HT1080 (cell line): ENCODE data around the gene NUDT14. TPM values are rescaled to one million over a fixed set of nuclear protein-coding genes. Genes with fewer than 3 reads are reported as not detected.
A peak's percentile ranks its signal among the peaks of the same experiment; 100 is the strongest.

Source experiments
- DNase-seq: peaks from one replicate; pipeline ENCODE4 v3.0.0-alpha.2; 2015; ENCODE audit warnings: low read depth
- total RNA-seq: library from RNA; depleted of rRNA; stranded (reverse); fragments of >200 nt; shearing (Covaris generic); gene quantifications from 2 replicates; pipeline ENCODE4 v1.2.3, GENCODE V29; 2014

The NUDT14 gene
- total RNA-seq, 1 experiment from 2014 or later, result 14.2 TPM

DNA sequence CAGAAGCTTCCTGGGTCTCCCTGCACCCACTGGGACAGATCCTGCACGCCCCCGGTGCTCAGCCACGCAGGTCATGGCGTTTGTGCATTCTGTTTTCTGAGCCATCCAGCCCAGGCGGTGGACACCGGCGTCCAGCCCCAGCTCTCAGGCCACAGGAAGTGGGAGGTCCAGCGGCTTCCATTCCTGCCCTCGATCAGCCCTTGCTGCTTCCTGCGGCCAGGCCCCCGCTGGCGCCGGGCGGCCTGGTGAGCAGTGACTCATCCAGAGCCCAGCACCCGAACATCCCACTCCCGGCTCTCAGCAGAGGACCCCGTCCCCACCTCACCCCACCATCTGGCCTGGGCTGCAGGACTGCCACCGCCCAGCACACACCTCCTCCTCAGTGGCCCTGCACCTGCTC lies 18.0 kb upstream of the NUDT14 start:
- peak; percentile 70 for DNase-seq

DNA sequence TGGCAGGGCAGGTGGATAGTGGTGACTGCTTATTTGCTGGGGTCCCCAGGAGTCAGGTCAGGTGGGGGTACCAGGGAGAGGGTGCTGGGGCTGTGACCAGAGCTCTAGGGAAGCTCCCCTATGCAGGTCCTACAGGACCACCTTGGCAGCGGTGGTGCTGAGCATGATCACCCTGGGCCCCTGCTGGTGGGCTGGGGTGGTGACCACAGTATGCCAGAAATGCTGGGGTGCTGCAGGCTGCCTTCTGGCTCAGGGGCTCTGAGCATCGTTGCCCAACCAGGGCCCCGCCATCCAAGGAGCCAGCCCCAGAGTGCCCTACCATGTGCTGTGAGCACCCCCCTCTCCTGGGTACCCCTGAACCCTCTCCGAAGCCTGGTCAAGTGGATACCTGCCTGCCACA lies 17.5 kb upstream of the NUDT14 start:
- no peak for DNase-seq

DNA sequence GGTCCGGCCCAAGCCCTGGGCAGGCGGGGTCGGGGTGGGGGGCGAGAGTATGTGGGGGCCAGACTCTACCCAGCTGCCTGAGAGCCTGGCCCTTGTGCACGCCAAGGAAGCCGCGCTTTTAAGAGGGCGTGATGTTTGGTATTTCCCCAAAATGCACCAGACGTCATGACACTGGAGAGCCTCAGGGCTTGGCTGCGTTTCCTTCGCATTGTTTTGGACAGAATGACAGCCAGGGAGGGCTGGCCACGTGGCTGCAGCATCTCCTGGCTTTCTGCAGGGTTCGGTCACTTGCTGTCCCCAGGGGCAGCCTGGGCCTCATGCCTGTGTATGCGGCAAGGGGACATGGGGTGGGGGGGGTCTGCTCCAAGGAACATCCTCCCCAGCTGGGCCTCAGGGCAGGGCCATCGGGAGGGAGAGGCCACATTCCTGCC lies 16.1 kb upstream of the NUDT14 start:
- no peak for DNase-seq

DNA sequence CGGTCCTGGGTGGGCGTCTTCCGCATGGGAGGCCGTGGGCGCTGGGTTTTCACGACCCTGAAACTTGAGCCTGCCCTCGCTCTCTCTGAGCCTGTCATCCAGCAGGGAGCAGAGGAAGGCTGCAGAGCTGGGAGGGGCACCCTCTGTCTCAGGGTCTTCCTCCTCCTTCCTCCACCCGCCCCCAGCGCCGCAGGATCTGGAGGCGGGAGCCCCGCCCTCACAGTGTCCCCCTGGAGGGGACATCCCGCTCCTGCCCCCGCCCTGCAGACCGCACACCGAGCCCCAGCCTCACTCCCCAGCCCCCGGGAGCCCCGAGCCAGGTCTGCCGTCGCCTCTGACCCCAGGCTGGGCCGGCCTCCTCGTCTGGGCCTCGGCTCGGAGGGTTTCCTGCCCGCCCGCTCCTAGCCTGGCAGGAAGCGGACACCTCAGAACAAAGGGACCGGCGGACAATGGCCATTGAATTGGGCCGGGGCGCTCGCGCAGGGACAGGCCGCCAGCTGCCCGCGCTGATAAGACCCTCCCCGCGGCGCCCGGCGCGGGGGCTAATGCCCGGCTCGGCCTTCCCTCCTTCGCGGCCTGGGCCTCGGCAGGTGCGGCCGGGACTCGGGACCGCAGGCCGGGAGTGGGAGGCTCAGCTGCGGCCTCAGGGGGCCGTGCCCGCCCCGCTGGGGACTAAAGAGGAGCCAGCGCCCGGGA lies 15.3 kb upstream of the NUDT14 start:
- no peak for DNase-seq

DNA sequence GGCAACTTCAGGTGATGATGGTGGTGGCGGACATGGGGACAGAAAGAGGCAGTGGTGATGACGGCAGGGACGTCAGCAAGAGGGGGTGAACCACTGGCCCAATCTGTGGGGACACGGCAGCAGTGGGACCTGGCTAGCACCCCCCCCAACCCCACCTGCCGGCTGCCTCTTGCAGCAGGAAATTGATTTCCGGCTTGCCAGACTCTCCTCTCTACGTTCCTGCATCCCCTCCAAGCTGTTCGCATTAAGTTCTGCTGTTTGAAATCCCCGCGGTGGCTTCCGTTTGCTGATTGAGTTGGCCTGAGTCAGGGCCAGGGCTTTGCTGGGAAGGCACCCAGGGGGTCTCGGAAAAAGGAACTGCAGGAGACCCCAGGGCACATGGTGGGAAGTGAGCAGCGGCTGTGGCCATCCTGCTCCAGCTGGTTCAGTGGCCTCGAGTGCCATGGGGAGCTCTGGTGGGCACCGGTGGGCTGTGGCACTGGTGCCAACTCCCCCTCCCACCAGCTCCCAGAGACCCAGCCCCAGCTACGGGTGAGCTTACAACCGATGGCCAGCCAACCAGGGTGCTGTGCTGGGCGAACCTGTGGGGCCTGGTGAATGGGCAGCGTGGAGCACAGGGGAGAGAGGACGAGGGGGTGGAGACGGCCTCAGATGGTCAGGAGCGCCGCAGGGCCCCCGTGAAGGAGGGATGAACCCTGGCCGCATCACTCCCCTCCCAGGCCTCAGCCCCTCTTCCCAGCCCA lies 14.6 kb upstream of the NUDT14 start:
- DNase-seq, result no peak

DNA sequence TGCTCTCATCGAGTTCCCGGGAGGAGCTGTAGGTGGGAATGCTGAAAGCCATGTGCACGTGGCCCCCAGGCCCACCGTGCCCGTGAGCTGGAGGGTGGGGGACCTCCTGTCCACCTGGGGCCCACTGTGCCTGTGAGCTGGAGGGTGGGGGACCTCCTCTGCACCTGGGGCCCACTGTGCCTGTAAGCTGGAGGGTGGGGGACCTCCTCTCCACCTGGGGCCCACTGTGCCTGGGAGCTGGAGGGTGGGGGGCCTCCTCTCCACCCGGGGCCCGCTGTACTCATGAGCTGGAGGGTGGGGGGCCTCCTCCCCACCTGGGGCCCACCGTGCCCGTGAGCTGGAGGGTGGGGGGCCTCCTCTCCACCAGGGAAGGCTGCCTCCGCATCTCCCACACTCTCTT lies 13.9 kb upstream of the NUDT14 start:
- DNase-seq, result no peak

DNA sequence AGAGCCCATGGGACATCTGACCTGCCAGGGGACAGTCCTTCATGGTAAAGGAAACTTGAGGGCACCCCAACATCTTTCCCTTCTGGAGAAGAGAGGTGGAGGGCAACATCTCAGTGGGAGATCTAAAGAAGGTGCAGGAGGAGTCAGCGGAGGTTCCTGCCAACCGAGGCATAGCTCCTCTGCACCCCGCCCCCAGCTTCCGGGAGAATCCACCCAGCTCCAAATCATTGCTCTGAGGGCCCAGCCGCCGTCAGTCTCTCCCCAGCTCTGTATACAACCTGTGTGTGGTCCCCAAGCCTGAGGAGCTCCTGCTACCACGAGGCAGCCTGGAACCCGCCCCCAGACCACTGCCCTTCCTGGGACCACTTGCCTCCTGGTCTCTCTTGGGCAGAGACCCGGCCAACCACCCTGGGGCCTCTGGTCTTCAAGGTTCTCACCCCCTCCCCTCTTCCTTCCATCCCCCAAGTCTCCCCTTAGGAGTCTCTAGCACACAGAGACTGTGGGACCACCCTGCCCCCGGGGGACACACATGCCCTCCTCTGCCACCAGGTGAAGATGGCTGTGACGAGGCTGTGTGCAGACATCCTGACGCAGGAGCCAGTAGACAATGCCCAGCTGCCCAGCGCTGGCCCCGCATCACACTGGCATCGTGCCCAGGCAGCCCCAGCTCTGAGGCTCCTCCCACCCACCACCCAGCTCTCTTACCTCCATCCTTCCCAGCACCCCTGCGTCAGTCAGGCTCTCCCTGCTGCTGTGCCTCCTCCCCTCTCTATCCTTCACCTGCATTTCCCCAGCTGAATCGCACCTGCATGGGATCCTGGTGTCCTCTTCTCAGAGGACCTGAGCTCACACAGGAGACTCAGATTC lies 13.0 kb upstream of the NUDT14 start:
- DNase-seq, result no peak

DNA sequence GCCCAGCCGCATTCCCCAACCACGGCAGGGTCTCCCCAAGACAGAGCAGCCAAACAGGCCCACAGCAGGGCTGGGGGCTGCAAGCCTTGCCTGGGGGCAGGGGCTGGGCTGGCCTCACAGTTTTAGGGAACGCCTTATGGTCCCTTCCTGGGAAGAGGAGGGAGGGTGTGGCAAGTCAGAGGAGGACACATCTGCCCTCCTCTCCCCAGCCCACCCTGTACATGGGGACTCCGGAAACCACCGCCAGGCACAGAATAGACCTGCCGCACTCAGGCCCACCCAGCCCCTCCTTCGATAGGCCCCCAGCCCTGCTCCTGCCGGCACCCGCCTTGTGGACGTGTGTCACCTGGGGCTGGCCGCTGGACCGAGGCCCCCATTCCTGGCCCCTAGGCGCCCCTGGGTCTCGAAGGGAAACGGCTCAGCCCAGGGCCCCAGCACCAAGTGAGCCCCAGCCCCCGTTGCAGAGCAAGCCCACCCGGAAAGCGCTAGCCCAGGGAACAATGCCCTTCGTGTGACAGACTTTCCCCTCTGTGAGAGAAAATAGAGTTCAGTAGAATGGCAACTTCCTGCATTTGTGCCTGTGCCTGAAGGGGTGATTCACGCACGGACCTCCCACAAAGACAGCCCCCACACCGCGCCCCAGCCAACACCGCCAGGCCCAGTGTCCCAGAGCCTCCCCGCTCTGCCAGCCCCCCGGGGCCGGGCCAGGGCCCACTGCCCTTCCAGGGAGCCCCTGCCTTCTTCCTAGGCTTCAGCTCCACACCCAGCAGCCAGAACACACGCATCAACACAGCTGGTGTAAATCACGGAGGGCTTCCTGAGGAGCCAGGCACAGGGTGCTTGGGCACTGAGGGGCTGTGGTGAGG lies 12.0 kb upstream of the NUDT14 start:
- DNase-seq, result peak; percentile 49

DNA sequence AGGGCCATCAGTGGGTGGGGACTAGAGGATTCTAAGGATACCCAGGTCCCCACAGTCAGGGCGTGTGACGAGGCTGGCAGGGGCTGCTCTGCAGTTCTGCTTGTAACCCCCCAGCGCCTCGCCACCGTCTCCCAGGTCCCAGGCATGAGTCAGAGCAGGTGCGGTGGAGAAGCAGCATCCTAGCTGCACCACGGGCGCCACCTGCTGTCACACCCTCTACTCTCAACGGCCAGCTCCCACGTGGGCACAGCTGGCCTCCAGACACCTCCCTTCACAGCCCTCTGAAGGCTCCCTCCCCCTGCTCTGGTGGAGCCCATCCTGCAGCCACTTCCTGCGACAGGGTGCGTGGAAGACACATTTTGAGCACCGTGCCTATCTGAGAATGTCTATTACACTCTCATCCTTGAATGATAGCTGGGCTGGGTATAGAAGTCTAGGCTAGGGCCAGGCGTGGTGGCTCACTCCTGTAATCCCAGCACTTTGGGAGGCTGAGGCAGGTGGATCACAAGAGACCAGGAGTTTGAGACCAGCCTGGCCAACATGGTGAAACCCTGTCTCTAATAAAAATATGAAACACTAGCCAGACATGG lies 6.9 kb upstream of the NUDT14 start:
- peak; percentile 46 for DNase-seq

DNA sequence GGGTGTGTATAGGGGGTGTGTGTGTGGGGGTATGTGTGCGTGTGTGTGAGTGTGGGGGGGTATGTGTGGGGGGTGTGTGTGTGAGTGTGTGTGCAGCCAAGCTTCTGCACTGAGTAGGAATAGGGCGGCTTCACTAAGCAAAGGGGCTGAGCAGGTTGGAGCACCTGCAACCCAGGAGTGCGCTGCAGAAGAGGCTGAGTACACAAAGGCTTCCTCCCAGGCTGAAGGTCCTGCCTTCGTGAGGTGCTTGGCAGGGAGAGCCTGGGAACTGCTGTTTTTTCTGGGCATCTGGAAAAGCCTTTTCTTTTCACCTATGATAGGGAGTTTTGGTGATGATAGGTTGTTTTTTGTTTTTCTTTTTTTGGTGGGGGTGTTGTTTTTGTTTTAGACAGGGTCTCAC lies 6.0 kb upstream of the NUDT14 start:
- DNase-seq, result no peak

DNA sequence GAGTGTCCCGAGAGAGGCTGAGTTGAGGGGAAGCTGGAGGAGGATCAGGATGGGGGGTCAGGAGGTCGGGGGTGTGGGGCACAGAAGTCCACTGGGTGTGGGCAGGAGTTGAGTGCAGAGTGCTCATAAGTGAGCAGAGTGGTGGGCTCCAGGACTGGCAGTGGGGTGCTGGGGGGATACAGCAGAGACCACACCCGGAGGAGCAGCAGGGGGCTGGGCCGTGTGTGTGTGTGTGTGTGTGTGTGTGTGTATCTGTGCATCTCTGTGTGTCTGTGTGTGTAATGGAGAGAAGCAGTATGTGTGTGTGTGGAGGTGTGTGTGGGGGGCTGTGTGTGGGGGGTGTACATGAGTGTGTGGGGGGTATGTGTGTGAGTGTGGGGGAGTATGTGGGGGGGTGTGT lies 4.9 kb upstream of the NUDT14 start:
- DNase-seq, result no peak

DNA sequence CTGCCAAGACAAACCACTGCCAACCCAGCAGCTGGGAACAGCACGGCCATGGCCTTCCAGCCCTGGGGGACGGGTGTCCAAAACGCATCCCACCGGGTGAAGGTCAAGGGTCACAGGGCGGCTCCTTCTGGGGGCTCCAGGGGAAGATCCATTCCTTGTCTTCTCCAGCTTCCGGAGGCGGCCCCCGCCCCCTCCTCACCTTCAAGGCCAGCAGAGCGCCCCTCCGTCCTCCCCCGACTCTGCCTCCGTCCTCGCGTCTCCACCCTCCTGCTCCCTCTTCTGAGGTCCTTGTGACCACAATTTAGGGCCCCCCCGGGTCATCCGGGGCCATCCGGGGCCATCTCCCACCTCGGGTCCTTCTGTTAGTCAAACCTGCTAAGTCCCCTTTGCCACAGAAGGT lies 3.9 kb upstream of the NUDT14 start:
- DNase-seq, result no peak

DNA sequence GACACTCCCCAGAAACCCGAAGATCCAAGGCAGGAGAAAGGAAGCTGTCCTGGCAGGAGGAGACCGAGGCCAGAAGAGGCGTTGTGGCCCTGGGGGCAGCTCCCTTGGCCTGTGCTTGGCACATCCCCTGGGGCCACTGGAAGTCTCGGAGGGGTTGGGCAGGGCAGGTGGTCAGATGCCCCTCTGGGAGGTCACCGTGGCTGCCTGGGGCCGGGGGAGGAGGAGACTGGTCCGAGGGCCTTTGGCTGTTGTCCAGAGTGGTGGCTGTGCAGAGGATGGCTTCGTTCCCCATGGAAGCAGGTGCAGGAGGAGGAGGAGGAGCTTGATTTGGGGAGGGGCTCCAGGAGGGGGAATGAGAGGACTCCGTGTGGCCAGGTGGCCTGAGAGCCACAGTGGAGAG lies 3.3 kb upstream of the NUDT14 start:
- no peak for DNase-seq

DNA sequence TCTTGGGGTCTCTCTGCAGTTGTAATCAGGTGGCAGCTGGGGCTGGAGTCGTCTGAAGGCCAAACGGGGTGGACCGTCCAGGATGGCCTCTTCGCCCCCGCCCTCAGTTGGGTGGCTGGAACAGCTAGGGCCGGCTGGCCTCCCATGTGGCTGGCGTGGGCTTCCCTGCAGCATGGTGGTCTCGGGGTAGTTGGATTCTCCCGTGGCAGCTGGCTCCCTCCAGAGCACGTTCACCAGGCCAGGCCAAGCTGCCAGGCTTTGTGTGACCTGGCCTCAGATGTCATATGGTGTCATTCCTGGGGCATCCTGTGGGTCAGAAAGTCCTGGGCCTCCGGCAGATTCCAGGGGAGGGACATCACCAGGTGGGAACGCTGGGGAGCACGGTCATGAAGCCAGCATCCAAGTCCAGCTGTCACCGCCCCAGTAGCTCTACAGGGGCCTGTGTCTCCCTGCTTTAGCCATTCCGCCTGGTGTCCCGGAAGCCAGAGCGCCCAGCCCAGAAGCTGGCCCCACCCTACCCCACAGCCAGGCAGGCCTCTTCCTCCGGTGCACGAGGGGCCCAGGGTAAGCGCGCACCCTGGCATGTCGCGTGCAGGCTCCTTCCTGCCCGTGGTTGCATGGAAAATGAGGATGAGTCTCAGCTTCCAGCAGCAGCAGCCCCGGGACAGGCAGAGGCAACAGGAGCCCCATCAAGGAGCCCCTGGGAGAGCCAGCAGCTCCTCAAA lies 1.3 kb upstream of the NUDT14 start:
- DNase-seq, result no peak

DNA sequence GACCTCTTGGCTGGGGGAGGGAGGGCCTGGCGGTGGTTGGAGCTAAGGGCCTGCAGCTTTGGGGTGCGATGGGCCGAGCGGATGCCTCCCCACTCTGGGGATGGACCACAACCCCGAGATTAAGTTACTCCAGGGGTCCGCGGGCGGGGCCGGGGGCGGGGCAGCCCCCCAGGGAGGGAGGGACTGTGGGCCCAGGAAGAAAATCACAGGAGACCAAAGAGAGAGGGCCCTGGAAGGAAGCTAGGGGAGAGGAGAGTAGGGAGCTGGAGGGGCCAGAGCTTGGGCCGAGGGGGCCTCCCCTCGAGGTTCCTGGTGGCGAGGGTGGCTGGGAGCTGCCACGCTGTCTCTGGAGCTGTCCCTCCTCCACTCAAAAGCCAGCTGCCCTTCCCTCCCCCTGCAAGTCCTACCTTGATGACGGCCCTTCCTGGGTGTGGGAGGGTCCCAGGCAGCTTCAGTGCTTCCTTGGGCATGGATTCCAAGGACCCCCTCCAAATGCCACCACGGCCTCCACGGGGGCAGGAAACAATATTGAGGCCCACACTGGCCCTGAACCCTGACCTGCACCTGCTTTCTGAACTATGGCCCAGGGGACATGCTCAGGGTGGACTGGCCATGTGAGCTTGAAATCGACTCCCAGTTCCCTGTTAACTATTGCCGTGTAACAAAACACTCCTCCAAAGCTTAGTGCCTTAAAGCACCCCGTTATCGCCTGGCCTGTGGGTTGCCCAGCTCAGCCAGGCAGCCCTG lies 610 bp upstream of the NUDT14 start:
- no peak for DNase-seq

DNA sequence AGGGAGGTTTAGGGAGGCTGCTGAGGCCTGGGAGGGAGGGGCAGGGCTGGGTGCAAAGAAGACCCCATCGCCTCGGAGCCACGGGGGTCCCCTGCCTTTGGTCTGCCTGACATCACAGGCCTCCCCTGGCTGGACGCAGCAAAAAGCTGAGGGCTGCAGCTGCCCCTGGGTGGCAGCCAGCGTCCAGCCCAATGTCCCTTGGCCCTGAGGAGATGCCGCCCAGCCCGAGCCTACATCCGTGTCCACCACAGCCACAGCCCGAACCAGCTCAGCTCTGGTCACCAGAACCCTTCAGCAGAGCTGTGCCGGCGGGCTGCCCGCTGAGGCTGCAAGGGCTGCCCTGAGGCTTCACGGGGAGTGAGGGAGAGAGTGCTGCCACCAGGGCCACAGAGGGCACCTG lies 1.9 kb downstream of the NUDT14 start:
- no peak for DNase-seq

DNA sequence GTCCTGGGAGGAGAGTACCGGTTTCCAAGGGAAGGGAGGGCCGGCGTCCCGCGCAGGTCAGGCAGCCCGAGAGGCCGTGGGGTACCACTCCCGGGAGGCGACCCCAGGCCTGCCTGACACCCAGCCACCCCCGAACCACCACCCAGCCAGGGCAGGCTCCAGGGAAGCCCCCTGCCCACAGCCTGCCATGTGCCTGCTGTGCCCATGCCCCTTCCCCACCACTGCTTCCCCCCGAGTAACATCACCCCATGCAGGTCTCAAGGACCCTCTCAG lies 2.3 kb downstream of the NUDT14 start:
- no peak for DNase-seq

DNA sequence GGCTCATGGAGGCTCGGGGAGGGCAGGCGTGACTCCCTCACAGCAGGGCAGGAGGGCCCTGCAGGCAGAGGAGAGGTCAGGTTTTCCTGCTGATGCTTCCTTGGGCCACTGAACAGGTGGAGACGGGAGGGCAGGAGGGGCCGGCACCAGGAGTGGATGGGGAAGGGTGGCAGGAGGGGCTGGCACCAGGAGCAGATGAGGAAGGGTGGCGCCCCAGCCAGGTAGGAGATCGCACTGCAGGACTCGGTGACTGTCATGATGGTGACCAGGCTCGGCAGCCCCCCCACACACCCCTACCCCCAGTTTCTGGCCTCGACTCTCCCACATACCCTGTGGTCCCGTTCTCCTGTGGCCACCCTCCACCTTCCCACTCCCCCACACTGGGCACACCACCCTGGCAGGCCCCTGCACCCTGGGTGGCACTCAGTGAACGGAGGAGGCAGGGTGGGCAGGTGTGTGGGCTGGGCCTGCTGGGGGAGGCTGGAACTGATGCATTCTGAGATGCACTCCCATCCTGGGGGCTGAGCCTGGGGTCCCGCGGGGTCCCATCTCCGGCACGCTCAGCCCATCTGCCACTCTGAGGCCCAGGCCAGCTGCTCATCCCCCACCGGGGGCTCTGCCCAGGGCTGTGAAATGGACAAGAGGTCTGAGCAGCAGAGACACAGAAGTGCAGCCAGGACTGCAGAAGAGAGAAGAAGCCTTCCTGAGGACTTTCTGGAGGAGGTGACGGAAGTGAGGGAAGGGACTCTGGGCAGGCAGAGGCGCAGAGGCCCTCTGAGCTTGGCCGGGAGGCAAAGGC lies 2.8 kb downstream of the NUDT14 start:
- DNase-seq, result no peak

DNA sequence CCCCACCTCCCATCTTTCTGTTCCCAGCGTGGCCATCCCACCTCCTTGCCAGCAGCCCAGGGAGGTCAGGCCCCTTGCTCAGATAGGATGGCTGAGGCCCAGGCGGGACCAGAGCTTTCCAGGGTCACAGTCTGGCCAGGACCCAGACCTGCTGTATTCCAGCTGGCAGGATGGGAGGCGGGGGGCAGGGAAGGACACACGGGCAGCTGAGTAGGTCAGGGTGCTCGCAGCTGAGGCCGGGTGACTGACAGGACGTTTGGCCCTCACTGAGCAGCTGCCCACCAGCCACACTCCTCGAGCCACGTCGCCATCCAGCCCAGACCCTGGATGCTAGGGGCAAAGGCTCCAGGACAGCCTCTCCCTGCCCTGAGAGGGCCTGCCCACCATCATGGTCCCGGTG lies 4.0 kb downstream of the NUDT14 start:
- DNase-seq, result no peak
